HG02623 (cell line): ENCODE data around the gene PLEKHF1.
"Not testable (repeated sequence)": the region's sequence is repeated elsewhere in the genome, so short reads cannot be mapped to it uniquely, and the experiment has no call there.

ENCODE experiments used
- ATAC-seq: cut with Tn5 transposase; IDR thresholded peaks from one replicate; pipeline ENCODE4 v1.9.1; 2021; ENCODE audit warnings: moderate library complexity; ENCODE audit not compliant: unreplicated experiment

The PLEKHF1 gene

GRCh38 chr19:29697523-29698261, 32.4 kb downstream of the PLEKHF1 start:
- no peak for ATAC-seq

GRCh38 chr19:29699861-29700260, 34.6 kb downstream of the PLEKHF1 start:
- ATAC-seq: no peak

GRCh38 chr19:29700498-29700897, 35.2 kb downstream of the PLEKHF1 start:
- no peak for ATAC-seq

GRCh38 chr19:29702161-29702962, 37.1 kb downstream of the PLEKHF1 start:
- ATAC-seq: no peak

GRCh38 chr19:29702963-29703320, 37.7 kb downstream of the PLEKHF1 start:
- no peak for ATAC-seq

GRCh38 chr19:29704562-29705558, 39.6 kb downstream of the PLEKHF1 start:
- no peak for ATAC-seq

- no peak for ATAC-seq
Measured at GRCh38 chr19:29705706-29706105, 40.4 kb downstream of the PLEKHF1 start.

- no peak for ATAC-seq
Measured at GRCh38 chr19:29706635-29707034, 41.4 kb downstream of the PLEKHF1 start.

- ATAC-seq: no peak
Measured at GRCh38 chr19:29708554-29709439, 43.5 kb downstream of the PLEKHF1 start.

- not testable (repeated sequence) for ATAC-seq
Measured at GRCh38 chr19:29709440-29709798, 44.2 kb downstream of the PLEKHF1 start.

GRCh38 chr19:29711584-29712132, 46.4 kb downstream of the PLEKHF1 start:
- ATAC-seq: no peak

- no peak for ATAC-seq
Measured at GRCh38 chr19:29712744-29713516, 47.7 kb downstream of the PLEKHF1 start.

- ATAC-seq: peak; percentile 14
Measured at GRCh38 chr19:29714371-29714952, 49.2 kb downstream of the PLEKHF1 start.

GRCh38 chr19:29714953-29715700, 49.9 kb downstream of the PLEKHF1 start, which contains the start of gene C19orf12:
C19orf12 (minus strand) TSS chr19:29715261; CDS start chr19:29708413, 6,848 bp downstream.
- ATAC-seq: peak; percentile 72

- no peak for ATAC-seq
Measured at GRCh38 chr19:29715701-29716581, 50.7 kb downstream of the PLEKHF1 start.

- no peak for ATAC-seq
Measured at GRCh38 chr19:29717051-29717450, 51.8 kb downstream of the PLEKHF1 start.

GRCh38 chr19:29724102-29724641, 58.9 kb downstream of the PLEKHF1 start:
- ATAC-seq: no peak
